SU-DHL-6 (cell line): ENCODE measurements around the gene ENTR1.

Experiments
- CTCF ChIP-seq: fragments of 200-600 bp; sonication (generic); IDR thresholded peaks from one replicate; pipeline ENCODE4 v1.5.1; 2017; ENCODE audit warnings: antibody characterized with exemption, mild to moderate bottlenecking, low read length, moderate library complexity; ENCODE audit not compliant: insufficient read depth, poor library complexity, severe bottlenecking
- EZH2phosphoT487 ChIP-seq: fragments of 200-600 bp; sonication (generic), shearing (Covaris generic); conservative IDR thresholded peaks from 2 replicates; pipeline ENCODE4 v1.6.1; 2018; ENCODE audit warnings: mild to moderate bottlenecking, antibody characterized with exemption, low read length, moderate library complexity, mixed read lengths

GRCh38 chr9:136353757-136354488 is 56.5 kb downstream of the ENTR1 start:
- TF ChIP-seq CTCF (no peak), EZH2phosphoT487 (no peak)
